Astrocyte of the spinal cord (primary cell): ENCODE data around the gene PBX1.

Experiments
- DNase-seq: peaks from one replicate; pipeline ENCODE4 v3.0.0; 2011; ENCODE audit warnings: low read depth, low spot score
- H3K4me3 ChIP-seq: 2 replicates; pipeline ENCODE4 v1.5.1; 2011; ENCODE audit warnings: low read depth, mild to moderate bottlenecking, low read length, moderate library complexity
- CTCF ChIP-seq: IDR thresholded peaks from 2 replicates; pipeline ENCODE4 v1.5.1; 2012; ENCODE audit warnings: low read depth, mild to moderate bottlenecking, low read length, inconsistent platforms
- in situ Hi-C: cut with HindIII; loops from 2 replicates; pipeline ENCODE4 v1.10.0; 2017; ENCODE audit warnings: low sequenced_read_pairs

PBX1 gene

GRCh38 chr1:164765557-164765956 lies 206.6 kb downstream of the PBX1 start:
- peak; percentile 90 for DNase-seq
- no peak for TF ChIP-seq CTCF
- H3K4me3 ChIP-seq, result no peak overlapping the region
- in situ Hi-C loops, result no loop called here

GRCh38 chr1:164765992-164766720 lies 207.2 kb downstream of the PBX1 start:
- in situ Hi-C loops, result no loop called here
- no peak overlapping the region for H3K4me3 ChIP-seq
- TF ChIP-seq CTCF, result no peak
- peak; percentile 86 for DNase-seq

GRCh38 chr1:164767752-164768402 lies 208.9 kb downstream of the PBX1 start:
- no peak overlapping the region for H3K4me3 ChIP-seq
- in situ Hi-C loops, result no loop called here
- peak; percentile 69 for DNase-seq
- TF ChIP-seq CTCF, result no peak

GRCh38 chr1:164768619-164769018 lies 209.6 kb downstream of the PBX1 start:
- H3K4me3 ChIP-seq, result no peak overlapping the region
- no peak for TF ChIP-seq CTCF
- in situ Hi-C loops, result no loop called here
- DNase-seq, result no peak

- no peak overlapping the region for H3K4me3 ChIP-seq
- no peak for DNase-seq
- no peak for TF ChIP-seq CTCF
- in situ Hi-C loops, result no loop called here
Observed at GRCh38 chr1:164769486-164770130, 210.6 kb downstream of the PBX1 start.

GRCh38 chr1:164770131-164770529 lies 211.1 kb downstream of the PBX1 start:
- TF ChIP-seq CTCF, result no peak
- H3K4me3 ChIP-seq, result no peak overlapping the region
- no peak for DNase-seq
- in situ Hi-C loops, result no loop called here
